HL-60 (cell line): Measurements from ENCODE around the gene KCNMA1.
A peak's percentile ranks its signal among the peaks of the same experiment; 100 is the strongest.

Source experiments
- DNase-seq, 2 experiments: peaks; one replicate each; pipeline ENCODE4 v3.0.0-alpha.2; 2010 to 2020; ENCODE audit warnings: low read depth in 1 of 2, low spot score in 1 of 2
- H3K27ac ChIP-seq: fragments of 250-450 bp; sonication (Bioruptor Pico); replicated peaks from 2 replicates; pipeline ENCODE4 v1.5.1; 2020; ENCODE audit warnings: mild to moderate bottlenecking, moderate library complexity
- H3K27me3 ChIP-seq: fragments of 250-450 bp; sonication (Bioruptor Pico); 2 replicates; pipeline ENCODE4 v1.5.1; 2021; ENCODE audit warnings: mild to moderate bottlenecking, moderate library complexity; ENCODE audit not compliant: insufficient read depth, poor library complexity, severe bottlenecking
- H3K4me3 ChIP-seq: replicated peaks from 2 replicates; pipeline ENCODE4 v1.5.1; 2011; ENCODE audit warnings: mild to moderate bottlenecking, control low read depth, low read length; ENCODE audit not compliant: insufficient read depth
- GABPA ChIP-seq: IDR thresholded peaks from 2 replicates; pipeline ENCODE4 v1.6.1; 2012; ENCODE audit warnings: low read depth
- POLR2AphosphoS5 ChIP-seq: IDR thresholded peaks from 2 replicates; pipeline ENCODE4 v1.6.1; 2012; ENCODE audit warnings: low read depth
- SPI1 ChIP-seq: IDR thresholded peaks from 2 replicates; pipeline ENCODE4 v1.6.1; 2012; ENCODE audit warnings: low read depth, mild to moderate bottlenecking, borderline replicate concordance
- TF ChIP-seq, protein P1 (sequence below): IDR thresholded peaks from 2 replicates; pipeline ENCODE4 v1.6.1; 2012; ENCODE audit warnings: low read depth; ENCODE audit not compliant: insufficient replicate concordance
- TF ChIP-seq, protein P2 (sequence below): IDR thresholded peaks from one replicate; pipeline ENCODE4 v1.5.1; 2011; ENCODE audit warnings: low read length, control low read depth, inconsistent platforms; ENCODE audit not compliant: insufficient read depth

The KCNMA1 gene

DNA sequence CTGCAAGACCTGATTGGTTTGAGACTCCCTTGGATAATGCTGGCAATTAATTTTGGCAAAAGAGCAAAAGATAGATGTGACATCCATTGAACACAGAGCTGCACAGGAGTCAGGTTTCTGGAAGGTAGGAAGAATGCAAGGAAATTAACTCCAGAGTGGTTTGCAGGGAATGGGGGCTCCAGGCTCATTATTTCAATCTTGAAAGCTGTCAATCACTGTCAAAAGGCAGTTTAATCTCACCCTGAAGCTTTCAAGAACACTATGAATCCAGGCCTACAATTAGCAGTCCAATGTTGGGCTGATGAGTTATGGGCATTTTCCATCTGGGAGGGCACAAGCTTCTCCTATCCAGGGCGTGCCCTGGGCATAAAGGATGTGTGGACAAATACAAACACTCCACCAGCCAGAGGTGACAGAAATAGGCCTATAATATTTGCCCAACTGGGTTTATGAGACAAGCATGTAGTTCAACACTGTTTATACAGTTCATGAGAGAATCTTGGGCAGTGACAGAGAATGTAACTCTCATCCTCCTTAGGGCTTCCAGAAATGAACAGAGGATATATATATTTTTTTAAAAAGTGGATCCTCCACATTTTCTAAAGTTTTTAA, 80.5 kb downstream of the KCNMA1 start:
- H3K27ac ChIP-seq = no peak overlapping the region
- TF ChIP-seq, protein P1, sequence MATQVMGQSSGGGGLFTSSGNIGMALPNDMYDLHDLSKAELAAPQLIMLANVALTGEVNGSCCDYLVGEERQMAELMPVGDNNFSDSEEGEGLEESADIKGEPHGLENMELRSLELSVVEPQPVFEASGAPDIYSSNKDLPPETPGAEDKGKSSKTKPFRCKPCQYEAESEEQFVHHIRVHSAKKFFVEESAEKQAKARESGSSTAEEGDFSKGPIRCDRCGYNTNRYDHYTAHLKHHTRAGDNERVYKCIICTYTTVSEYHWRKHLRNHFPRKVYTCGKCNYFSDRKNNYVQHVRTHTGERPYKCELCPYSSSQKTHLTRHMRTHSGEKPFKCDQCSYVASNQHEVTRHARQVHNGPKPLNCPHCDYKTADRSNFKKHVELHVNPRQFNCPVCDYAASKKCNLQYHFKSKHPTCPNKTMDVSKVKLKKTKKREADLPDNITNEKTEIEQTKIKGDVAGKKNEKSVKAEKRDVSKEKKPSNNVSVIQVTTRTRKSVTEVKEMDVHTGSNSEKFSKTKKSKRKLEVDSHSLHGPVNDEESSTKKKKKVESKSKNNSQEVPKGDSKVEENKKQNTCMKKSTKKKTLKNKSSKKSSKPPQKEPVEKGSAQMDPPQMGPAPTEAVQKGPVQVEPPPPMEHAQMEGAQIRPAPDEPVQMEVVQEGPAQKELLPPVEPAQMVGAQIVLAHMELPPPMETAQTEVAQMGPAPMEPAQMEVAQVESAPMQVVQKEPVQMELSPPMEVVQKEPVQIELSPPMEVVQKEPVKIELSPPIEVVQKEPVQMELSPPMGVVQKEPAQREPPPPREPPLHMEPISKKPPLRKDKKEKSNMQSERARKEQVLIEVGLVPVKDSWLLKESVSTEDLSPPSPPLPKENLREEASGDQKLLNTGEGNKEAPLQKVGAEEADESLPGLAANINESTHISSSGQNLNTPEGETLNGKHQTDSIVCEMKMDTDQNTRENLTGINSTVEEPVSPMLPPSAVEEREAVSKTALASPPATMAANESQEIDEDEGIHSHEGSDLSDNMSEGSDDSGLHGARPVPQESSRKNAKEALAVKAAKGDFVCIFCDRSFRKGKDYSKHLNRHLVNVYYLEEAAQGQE = no peak
- TF ChIP-seq GABPA = no peak
- TF ChIP-seq, protein P2, sequence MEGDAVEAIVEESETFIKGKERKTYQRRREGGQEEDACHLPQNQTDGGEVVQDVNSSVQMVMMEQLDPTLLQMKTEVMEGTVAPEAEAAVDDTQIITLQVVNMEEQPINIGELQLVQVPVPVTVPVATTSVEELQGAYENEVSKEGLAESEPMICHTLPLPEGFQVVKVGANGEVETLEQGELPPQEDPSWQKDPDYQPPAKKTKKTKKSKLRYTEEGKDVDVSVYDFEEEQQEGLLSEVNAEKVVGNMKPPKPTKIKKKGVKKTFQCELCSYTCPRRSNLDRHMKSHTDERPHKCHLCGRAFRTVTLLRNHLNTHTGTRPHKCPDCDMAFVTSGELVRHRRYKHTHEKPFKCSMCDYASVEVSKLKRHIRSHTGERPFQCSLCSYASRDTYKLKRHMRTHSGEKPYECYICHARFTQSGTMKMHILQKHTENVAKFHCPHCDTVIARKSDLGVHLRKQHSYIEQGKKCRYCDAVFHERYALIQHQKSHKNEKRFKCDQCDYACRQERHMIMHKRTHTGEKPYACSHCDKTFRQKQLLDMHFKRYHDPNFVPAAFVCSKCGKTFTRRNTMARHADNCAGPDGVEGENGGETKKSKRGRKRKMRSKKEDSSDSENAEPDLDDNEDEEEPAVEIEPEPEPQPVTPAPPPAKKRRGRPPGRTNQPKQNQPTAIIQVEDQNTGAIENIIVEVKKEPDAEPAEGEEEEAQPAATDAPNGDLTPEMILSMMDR = no peak
- TF ChIP-seq SPI1 = no peak
- no peak for TF ChIP-seq POLR2AphosphoS5
- no peak overlapping the region for H3K4me3 ChIP-seq
- no peaks in the 10 kb centered on the region for H3K27me3 ChIP-seq
- no peak for DNase-seq

DNA sequence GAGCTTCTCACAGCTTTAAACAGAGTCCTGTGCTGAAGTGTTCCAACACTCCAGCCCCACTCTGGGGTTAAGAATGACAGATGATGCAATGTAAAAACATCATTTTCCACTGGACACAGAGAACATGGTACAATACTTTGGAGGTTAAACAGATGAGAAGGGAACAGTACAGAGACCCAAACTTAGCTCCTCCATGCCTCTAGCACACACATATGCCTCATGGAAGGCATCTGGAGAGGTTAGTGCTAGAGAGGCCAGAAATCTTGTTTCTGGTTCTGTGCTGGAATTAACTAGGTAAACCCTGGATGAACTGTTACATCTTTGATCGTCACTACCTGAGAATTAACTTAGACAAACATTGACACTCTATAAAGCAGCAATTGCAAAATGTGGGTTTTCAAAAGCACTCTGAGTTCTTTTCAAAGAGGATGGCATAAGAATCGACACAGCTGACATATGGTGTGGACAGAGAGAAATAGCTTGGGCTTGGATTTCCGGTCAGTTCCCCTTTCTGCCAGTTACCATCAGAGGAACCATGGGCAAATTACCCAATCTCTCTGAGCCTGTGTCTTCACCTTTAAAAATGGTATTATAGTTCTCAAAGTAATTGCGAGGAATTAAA, 81.9 kb downstream of the KCNMA1 start:
- peak; percentile 50; the same call in 1 of the 2 replicates for TF ChIP-seq SPI1
- no peak for TF ChIP-seq GABPA
- peak; percentile 41 to 55 for DNase-seq
- no peak overlapping the region for H3K4me3 ChIP-seq
- peak overlapping the region; percentile 56 for H3K27ac ChIP-seq
- no peaks in the 10 kb centered on the region for H3K27me3 ChIP-seq

DNA sequence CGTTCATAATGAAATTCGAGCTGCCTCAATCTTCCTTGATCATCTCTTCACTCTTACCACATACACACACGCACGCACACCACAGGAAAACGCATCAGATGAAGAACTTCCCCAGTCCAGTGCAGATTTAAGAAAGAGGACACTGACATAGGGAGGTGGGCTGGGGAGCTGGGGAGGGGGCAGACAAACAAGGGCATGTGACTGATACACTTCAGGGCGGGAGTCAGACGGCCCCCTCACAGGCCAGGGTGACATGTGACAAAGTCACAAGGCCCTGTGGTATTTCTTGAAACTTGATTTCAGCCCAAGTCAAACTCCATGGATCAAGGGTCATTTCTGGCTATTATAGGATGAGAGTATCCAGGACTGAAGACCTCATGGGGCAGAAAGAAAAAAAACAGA, 82.6 kb downstream of the KCNMA1 start:
- TF ChIP-seq SPI1 (no peak), POLR2AphosphoS5 (no peak), GABPA (no peak)
- TF ChIP-seq, protein P2 = no peak
- TF ChIP-seq, protein P1 = no peak
- Histone ChIP-seq H3K27ac (peak overlapping the region; percentile 56), H3K4me3 (no peak overlapping the region), H3K27me3 (no peaks in the 10 kb centered on the region)
- DNase-seq = peak; percentile 6 to 45

DNA sequence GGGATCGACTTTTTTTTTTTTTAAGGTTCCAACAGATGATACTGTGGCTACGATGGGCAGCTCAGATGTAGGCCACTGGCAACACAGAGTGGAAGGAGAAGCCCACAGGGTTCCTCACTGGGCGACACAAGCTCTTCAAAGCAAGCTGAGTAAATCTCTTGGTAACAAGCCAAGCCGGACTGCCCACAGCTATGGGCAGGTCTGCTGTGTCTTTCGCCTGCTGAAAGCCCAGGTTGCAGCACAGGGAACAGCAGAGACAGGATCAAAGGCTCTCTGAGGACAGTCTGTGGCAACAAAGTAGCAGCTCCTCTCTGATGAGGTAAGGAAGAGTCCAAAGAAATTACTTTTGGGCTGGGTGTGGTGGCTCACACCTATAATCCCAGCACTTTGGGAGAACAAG, 83.6 kb downstream of the KCNMA1 start:
- TF ChIP-seq, protein P1 = no peak
- TF ChIP-seq GABPA = no peak
- TF ChIP-seq POLR2AphosphoS5 = no peak
- no peak for TF ChIP-seq SPI1
- TF ChIP-seq, protein P2 = no peak
- H3K4me3 ChIP-seq = no peak overlapping the region
- no peaks in the 10 kb centered on the region for H3K27me3 ChIP-seq
- H3K27ac ChIP-seq = 0 out of 2 replicates have a peak overlapping the region, but pooled peaks have one; percentile 16
- DNase-seq = no peak
